SKM-1 (cell line): ENCODE data around the gene NOX1.

Source experiments
- DNase-seq: peaks from one replicate; lab custom pipeline; 2025; ENCODE audit not compliant: unreplicated experiment; lab: John Stamatoyannopoulos, UW

Gene NOX1

DNA sequence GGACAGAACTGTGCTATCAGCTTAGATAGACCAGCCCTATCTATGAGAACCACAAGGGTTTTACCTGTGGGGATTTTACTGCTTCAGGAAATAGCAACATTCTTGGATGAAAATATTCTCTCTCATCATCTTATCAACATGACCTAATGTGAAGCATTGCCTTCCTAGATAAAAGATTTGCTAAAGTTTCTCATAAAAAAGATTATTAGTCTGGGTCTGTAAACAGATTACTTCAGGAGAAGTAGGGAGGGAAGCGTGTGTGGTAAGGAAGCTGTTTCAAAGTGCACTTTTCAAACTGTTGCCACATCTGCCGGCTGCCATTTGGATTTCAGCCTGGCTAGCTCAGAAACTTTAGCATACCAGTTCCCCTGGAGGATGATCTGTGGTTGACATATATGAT lies at the start of gene NOX1:
Gene NOX1 (minus strand): TSS at position 35 of the 400 bp plus-strand sequence. CDS start 220 bp downstream, outside the sequence.
- DNase-seq = no peak

DNA sequence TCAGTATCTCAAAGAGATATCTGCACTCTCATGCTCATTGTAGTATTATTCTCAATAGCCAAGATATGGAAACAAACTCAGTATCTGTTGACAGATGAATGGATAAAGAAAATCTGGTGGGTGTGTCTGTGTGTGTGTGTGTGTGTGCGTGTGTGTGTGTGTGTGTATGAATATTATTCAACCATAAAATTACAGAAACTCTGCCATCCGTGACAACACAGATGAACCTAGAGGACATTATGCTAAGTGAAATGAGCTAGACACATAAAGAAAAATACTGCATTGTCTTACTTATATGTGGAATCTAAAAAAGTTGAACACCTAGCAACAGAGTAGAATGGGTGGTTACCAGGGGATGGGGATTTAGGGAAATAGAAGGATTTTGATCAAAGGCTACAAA lies 41.4 kb upstream of the NOX1 start:
- DNase-seq = no peak

DNA sequence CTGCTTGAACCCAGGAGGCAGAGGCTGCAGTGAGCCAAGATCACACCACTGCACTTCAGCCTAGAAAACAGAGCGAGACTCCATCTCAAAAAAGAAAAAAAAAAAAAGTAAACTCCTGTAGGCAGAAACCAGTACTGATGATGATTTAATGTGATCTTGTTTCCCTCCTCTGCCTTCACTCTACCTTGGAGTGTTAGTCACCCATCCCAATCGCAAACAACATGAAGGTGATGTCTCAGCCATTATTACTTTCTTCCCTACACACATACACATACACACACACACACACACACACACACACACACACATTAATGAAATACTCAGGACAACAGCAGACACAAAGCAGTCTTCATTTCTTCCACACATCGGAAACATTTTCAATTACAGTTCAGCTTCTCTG lies 39.0 kb upstream of the NOX1 start:
- DNase-seq = no peak

DNA sequence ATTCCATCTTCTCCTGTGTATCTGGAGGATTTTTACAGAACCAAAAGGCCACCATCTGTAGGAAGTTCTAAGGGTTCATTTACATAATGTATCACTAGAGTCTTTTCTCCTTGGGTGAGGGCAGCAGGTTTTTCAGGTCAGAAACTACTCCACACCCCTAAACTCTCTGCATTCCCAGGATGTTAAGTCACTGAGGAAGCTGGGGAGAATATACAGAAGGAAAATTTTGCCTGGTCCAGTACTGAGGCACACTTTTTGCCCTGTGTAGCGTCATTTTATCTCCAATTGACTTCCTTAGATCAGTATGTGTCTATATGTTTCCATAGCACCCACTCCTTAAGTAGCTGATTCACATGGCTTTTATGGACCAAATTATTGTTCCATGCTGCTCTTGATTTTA lies 37.6 kb upstream of the NOX1 start:
- DNase-seq = no peak

DNA sequence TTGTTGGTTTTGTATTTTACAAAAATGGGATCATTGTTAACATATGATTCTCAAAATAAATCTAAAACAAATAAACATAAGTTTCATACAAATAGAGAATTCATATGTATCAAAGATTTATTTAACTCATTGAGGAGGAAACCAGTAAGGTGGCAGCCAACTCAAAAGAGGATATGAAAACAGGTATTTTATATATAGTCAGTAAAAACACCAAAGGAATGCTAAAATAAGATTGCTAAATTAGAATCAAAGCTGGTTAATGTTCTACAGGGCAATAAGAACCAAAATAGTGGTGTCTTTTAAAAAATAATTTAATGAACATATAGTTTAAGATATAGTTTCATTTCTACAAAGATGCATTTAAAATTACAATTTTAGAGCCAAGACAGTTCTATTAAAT lies 31.5 kb upstream of the NOX1 start:
- DNase-seq = no peak

DNA sequence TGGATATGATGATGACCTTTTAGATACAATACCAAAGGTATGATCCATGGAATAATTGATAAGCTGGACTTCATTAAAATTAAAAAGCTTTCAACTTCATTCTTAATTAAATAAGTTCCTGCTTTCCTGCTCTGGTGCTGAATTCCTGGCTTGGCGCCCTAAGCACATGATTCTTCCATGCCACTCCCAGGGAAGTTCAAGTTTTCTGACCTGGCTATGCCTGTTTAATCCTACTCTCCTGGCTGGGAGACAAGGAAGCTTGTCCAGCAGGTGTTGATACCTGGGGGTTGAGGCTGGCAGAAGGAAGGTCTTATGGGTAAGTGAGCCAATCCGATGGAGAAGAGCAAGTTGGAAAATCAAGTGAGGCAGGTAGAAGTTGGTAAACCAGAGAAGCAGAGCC lies 30.3 kb upstream of the NOX1 start:
- no peak for DNase-seq

DNA sequence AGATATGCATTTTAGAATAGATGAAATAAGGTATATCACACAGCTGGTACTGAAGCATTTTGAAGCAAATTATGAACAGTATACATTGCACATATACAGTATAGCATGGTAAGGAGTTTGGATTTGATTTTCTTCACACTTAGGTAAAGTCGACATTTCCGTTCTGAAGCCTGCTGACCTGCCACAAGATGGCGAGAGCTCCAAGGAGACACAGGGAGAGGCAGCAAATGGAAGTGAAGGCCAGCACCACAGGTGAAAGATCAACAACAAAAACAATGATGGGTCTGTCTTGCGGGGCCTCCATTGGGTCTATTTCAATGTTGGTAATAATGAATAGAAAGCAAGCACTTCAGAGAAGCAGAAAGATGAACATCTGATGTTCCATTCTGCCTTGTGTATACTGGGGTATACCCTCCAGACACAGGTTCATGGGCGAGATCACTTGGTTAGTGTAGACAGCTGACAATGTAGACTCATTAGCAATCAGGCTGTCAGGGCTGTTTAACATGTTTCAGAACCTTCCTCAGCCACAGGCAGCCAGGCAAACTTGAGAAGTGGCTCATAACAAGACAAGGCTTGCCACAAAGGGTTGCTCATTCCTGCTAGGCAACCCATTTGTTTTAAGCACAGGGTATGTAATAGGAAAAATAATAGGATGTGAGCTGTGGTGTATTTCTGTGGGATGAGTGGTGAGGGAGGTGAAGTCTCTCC lies 21.4 kb upstream of the NOX1 start:
- no peak for DNase-seq

DNA sequence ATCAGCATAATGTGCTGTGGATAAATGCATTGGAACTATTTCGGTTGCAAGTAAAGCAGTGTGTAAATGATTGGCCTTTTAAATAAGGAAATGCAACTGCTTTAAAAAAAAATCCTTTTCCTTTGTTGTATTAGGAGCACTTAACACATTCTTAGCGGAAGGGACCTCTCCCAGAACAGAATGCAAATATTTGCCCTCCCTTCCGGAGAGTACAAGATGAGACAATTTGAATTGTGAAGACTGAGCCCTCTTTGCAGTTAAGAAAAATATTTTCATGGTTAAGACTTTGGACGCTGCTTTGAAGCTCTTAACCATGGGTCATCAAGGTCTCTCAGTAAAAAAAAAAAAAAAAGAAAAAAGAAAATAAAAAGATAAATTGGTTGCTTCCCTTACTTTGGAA lies 9.5 kb upstream of the NOX1 start:
- DNase-seq = no peak

DNA sequence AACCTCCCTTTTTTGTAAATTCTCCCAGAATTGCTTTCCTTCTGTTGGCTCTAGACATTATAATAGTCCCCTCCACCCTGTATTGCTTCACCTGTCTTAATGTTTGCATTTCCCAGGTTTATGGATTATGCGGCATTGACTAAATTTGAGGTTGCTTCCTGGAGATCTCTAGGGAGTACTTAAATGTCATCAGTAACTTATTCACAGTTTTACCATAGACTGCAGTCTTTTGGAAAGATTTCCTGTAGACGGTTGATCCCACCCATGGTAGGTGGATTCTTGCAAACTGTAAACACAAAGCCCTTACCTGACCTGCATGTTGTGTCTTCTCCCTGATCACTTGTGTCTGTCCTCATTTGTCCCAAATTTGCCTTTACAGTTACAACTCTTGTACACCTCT lies 6.2 kb upstream of the NOX1 start:
- DNase-seq = no peak

DNA sequence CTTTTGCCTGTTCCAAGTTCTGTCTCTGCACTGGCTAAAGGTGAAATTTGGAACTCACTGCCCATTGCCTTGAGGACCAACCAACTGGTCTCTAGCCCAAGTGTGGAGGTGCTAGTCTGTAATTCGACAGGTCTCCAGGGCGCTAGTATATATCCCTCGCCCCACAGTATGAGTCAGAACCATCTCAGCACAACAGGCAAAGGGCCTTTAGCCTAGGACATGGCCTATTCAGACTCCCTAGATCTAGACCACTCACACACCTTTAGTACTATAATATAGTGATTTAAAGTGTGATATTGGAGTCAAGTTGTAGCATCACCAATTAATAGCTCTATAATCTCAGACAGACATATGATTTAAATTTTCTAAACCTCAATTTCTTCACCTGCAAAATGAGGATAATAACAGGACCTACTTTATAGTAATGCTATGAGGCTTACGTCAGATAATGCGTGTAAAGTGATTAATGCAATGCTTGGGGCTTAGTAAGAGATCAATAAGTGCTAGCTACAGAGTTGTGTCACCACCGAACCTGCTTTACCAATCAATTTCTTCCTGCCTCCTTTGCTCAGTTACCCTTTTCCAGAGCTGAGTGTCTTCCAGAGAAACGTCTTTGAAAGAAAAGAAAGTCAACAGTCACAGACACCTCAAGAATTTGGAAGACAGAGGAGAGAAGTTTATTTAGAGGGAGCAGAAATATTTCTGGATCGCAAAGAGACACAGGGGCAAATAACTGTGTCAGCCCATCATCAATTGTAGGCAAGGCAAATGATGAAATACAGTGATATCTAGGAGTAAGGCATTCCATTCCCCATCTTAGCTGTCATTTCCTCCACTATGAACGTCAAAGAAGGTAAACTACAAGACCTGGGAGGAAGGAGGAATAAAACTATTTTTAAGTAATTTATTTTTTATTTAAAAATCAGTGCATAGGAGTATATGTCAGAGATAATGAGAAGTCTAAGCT lies 2.3 kb downstream of the NOX1 start:
- no peak for DNase-seq

DNA sequence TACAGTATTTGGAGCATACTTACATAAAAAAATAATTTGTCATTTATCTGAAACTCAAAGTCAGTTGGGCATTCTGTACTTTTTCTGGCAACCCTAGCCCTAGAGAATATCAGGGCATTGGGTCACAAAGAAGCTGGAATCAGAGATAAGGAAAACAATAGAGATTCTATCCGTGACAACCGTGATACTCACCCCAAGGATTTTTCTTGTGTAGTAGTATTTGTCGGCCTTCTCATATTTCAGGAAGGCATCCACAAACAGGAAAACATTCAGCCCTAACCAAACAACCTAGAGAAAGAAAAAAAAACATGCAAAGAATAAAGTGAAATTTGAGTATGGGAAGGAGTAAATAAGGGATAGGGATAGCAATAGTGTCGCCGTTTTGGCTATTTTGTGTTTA lies 3.6 kb downstream of the NOX1 start:
- DNase-seq = no peak

DNA sequence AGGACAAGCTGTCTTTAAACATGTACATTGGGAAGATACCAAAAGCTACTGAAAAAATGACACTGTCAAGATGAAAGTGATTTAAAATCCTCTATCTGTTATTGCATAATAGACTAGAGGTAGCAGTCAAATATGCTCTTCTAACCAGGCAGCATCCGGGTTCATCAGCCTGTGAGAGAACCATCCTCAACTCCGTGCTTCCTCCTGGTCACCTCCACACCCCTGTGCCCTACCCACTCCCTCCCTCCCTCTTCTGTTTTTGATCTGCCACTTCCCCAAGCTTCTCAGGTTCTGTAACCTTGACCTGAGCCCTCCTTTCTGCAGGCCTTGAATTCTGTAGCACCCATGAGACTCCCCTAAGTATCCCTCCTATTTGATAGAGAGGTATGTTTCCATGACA lies 5.9 kb downstream of the NOX1 start:
- DNase-seq = no peak

DNA sequence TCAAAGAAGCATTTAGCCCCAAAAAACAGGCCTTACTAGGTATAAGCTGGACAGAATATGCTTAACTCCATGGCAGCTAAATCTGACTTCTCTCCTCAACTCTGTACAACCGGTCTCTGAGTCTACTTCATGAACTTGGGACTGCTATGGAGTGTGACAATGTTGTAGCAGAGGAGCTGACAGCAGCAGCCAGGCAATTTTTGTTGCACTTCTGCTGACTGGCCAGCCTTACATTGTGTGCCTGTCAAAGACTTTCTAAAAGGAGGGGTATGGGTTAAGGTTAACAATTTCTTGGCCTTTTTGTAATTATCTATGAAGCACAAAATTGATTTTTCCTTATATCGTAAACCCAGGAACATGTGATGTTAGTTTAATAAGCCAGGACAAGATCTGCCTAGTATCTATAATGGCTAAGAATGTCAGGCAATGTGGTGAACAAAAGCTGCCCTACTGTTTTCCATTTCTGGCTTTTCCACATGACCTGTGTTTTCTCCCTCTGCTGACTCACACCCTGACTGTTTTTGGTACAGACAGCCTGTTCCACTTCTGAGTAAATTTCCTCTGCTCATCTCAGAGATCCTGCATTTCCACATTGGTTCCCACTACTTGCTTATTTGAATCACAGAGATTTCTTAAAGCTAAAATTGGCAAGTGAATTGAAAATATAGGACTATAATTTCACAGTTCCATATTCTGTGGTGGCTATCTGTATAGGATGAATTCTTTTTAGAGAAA lies 9.3 kb downstream of the NOX1 start:
- no peak for DNase-seq

DNA sequence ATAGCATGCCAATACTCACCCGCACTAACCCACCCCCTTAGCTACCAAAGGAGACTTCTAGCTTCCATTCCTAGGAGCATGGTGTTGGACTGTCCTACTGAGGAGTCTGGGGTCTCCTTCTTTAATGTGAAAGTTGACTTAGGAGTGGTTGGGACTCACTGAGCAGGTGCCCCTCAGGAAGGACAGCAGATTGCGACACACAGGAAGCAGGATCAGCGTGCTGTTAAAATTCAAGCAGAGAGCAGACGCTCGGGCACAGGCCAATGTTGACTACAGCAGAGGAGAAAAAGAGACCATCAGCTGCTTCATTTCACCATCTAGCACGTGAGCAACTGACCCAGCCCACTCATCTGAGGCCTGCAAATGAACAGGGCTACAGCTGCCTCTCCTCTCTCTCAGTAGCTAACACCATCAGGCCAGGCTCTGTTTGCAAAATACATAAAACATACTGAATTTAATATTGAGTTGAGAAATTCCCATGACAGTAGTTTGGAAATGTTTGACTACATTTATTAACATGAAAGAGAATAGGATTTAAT lies 10.8 kb downstream of the NOX1 start:
- no peak for DNase-seq

DNA sequence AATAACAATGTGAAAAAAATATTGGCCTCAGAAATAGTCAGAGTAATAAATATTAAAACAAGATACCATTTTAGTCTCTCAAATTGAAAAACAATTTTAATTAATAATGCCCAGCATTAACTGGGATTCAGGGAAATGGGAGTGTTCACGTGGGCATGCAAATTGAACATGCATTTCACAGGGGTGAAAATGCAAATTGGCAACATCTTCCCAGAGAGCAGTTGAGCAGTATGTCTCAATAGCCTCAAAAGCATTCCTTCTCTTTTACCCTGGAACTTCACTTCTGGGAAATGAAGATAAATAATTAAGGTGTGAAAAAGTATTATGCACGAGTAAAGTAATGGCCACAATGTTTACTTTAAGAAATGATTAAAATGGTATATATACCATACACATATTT lies 21.3 kb downstream of the NOX1 start:
- DNase-seq = no peak

DNA sequence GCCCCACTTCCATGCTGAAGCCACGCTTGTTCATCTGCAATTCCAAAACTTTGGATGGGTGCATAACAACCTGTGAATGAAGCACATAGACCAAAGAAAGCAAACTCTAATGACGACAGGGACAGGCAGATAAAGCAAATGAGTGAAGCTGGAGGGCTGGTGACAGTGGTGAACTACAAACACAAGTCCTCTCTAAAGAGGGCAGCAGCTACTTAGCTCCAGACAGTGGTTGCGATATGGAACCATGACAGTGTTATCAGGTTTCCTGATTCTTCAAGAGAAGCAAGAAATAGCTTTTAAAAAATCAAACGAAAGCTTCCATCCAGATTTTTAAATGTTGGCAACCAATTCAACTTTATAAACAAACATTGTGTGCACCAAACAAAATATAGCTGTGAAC lies 23.8 kb downstream of the NOX1 start:
- no peak for DNase-seq

DNA sequence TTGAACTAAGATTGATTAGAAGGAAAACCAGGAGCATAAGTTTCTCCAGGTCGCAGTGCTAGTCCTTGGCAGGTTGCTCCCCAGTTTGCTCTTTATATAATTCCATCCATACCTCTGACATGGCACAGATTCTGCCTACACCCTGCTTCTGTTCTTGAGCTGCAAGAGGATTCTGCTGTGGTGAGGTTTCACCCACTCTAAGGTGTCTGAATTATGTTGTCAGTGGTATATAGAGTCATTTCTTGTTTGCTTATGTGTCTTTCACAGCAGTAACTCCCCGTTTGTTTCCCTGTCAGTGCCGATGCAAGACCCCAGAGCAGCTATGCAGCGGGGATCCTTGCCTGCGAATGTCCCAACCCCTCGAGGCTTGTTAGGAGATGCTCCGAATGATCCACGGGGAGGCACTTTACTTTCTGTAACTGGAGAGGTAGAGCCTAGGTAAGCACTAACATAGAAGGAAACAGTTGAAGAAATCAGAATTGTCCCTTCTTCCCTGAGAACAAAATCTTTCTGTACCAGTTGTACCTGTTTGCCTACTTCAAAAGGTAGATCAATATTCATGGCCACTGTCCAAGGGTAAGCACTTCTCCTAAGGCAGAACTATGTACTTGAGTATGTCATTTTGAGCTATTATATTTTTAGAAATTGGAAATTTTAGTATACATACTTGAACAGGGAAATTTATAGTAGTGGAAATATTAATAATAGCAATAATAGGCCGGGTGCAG lies 42.8 kb downstream of the NOX1 start:
- DNase-seq = no peak

DNA sequence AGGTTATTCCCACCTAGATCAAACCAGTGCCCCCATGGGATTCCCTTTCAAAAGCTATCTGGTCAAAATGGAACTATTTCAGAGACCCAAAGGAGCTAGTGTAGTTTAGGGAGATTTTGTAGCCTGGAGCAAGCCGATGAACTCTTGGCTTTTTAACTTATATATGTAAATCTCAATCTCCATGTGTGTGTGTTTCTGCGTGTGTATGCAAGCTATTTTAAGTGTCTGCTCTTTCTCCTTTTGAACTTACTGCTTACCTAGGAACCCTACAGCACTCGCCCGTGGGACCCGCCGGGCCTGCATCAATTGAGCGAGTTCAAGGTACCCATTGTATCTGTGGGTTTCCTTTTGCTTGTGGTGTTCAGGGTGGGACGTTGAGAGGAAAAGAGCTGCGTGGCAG lies 43.6 kb downstream of the NOX1 start:
- no peak for DNase-seq

DNA sequence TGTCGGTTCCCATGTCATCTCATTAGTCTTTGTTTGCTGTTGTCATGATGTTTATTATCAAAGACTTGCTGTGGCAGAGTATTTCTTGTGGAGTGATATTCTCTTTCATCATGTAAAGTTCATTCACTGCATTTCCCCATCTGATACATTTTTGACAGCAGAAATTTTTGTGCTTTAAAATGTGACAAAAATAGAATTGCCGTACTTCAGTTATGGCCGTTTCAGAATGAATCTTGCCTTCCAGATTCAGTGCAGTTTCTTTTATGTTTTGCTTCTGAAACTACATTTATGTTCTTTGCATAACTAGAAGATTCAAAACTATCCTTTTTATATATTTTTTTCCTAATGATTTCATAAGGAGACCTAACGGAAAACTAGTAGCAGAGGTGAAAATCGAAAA lies 44.0 kb downstream of the NOX1 start:
- DNase-seq = no peak

DNA sequence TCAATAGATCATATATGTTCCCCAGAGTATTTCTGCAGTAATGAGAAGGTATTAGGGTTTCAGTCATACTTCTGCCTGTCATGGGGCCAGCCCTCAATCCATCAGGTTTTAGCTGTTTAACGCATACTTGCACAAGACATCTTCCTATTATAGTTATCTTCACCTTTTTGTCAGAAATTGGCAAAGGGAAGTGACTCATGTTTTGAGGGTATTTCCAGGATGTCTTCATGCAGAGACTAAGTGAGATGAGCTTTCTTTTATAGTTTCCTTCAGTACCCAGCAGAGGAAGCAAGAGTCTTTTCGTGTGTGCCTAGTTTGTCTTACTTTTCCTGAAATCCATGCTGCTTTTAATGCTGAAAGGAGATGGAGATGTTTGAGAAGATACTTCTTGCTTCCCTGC lies 44.4 kb downstream of the NOX1 start:
- DNase-seq = no peak
